Measurements from ENCODE around the gene NANS.

DNA sequence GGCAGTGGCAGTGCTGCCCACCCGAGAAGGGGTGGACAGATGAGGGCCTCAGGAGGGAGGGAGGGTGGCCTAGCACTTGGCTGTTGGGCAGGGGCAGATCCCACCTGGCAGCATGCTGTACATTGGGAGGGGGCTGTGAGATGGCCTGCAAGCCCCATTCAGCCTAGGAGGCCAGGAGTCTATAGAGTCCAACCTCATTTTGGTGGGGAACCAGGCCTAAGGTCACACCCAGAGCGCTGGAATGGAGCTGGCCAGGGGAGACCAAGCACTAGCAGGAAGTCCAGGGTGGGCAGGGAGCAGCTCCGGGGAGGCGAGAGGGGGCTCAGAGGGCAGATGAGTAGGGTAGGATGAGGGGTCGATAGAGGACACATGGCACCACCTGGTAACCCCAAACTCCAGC lies 39.6 kb downstream of the NANS start:
- TF ChIP-seq, protein P1, sequence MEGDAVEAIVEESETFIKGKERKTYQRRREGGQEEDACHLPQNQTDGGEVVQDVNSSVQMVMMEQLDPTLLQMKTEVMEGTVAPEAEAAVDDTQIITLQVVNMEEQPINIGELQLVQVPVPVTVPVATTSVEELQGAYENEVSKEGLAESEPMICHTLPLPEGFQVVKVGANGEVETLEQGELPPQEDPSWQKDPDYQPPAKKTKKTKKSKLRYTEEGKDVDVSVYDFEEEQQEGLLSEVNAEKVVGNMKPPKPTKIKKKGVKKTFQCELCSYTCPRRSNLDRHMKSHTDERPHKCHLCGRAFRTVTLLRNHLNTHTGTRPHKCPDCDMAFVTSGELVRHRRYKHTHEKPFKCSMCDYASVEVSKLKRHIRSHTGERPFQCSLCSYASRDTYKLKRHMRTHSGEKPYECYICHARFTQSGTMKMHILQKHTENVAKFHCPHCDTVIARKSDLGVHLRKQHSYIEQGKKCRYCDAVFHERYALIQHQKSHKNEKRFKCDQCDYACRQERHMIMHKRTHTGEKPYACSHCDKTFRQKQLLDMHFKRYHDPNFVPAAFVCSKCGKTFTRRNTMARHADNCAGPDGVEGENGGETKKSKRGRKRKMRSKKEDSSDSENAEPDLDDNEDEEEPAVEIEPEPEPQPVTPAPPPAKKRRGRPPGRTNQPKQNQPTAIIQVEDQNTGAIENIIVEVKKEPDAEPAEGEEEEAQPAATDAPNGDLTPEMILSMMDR (conservative IDR thresholded peaks at IDR 0.05; ENCODE audit: low read length) = no peak
- TF ChIP-seq EZH2phosphoT487 (IDR thresholded peaks at IDR 0.05; ENCODE audit: borderline replicate concordance, low read depth, low read length) = no peak
